ENCODE data around the gene C1orf116.

- TF ChIP-seq CTCF (IDR thresholded peaks at IDR 0.05) (peak; percentile 6), EZH2 (IDR thresholded peaks at IDR 0.05) (peak; percentile 49)
These were observed 20.6 kb upstream of the C1orf116 start, which contains the start of gene PFKFB2 for GRCh38 chr1:207052911-207053769.

All from neural progenitor cell (in vitro differentiated cells).